SH-SY5Y (cell line): Measurements from ENCODE around the gene EPHA7.

ENCODE experiments used
- GATA2 ChIP-seq: IDR thresholded peaks from 2 replicates; pipeline ENCODE4 v1.6.1; 2011; ENCODE audit warnings: mild to moderate bottlenecking, low read depth, low read length
- GATA3 ChIP-seq: IDR thresholded peaks from 2 replicates; pipeline ENCODE4 v1.6.1; 2011; ENCODE audit warnings: low read depth, mild to moderate bottlenecking, low read length, moderate library complexity

DNA sequence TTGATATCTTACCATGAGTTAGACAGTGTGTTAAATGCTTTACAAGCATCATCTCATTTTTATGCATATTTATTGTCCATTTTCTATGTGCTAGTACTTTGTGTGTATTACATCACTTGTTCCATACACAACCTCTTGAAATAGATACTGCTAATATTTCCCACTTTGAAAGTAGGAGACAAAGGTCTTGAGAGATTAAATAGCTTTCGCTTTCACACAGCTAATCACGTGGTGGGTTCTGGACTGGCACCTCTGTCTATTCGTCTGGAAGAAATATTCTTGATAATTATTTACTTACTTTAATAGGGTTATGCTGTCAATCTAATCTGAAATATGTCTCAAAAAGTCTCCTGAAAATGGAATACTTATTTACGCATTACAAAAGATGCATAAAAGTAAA, 30.2 kb downstream of the EPHA7 start:
- TF ChIP-seq GATA2 (no peak), GATA3 (no peak)
